CD4-positive, alpha-beta T cell treated with Interleukin-12 subunit alpha and Interleukin-12 subunit beta, for 1 hour (primary cell): ENCODE results near the gene MISFA.
"Not testable (repeated sequence)": the region's sequence is repeated elsewhere in the genome, so short reads cannot be mapped to it uniquely, and the experiment has no call there.

Source experiments
- DNase-seq: peaks from one replicate; pipeline ENCODE4 v3.0.0-alpha.2; 2020

The MISFA gene

GRCh38 chr11:18599739-18600230, at the start of gene MISFA:
Gene MISFA, plus strand, starts transcription at chr11:18599789. Its CDS starts 140 bp downstream, at chr11:18599929.
- DNase-seq: no peak

- DNase-seq: no peak
Observed at GRCh38 chr11:18563090-18563730, 36.4 kb upstream of the MISFA start.

- no peak for DNase-seq
Observed at GRCh38 chr11:18564149-18564548, 35.4 kb upstream of the MISFA start.

DNA sequence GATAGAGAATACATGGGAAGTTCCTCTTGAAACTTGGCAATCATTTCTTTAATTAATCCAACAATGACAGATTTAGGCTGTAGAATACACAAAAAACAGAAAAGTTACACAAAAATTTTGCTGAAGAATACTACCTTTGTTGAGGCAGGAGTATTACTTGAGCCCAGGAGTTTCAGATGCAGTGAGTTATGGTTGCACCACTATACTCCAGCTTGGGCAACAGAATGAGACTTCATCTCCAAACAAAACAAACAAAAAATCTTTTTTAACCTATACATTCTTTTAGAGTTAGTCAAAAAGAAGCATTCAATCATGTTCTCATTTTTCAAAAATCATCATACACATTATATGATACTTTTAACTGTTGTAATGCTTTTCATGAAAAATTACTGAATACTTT, 33.2 kb upstream of the MISFA start:
- no peak for DNase-seq

DNA sequence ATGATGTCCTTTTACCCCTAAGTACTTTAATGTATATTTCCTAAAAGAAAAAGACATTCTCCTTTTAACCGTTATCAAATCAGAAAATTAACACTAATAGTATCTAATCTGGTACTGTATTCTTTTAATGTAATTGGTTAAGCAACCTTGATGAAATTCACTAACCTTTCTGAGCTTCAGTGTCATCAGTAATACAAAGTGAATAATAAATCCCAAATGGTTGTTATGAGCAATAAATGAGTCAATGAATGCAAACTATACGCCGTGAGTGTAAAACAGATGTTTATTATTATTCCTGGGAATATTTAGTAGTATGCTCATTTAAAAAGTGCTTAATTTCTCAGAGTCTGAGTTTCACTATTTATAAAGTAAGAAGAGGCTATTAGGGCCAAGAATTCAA, 32.5 kb upstream of the MISFA start:
- DNase-seq: no peak

DNA sequence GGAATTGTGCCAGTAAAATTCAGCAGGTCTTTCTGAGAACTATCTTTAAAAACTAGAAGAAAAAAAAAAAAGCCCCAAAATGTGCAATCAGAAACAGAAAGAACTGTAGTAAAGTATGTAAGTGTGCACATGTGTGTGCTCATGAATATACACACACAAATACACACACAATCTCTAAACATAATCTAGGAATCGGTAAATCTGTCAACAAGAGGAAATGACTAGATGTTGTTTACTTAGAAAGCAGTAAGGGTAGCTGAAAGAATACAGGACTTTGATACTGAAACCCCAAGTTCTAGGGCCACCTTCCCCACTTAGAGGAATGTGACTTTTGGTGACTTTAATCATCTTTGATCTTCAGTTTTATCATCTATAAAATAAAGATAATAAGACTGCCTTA, 24.2 kb upstream of the MISFA start:
- no peak for DNase-seq

- DNase-seq: peak; percentile 30
Observed at GRCh38 chr11:18578975-18579598, 20.5 kb upstream of the MISFA start.

DNA sequence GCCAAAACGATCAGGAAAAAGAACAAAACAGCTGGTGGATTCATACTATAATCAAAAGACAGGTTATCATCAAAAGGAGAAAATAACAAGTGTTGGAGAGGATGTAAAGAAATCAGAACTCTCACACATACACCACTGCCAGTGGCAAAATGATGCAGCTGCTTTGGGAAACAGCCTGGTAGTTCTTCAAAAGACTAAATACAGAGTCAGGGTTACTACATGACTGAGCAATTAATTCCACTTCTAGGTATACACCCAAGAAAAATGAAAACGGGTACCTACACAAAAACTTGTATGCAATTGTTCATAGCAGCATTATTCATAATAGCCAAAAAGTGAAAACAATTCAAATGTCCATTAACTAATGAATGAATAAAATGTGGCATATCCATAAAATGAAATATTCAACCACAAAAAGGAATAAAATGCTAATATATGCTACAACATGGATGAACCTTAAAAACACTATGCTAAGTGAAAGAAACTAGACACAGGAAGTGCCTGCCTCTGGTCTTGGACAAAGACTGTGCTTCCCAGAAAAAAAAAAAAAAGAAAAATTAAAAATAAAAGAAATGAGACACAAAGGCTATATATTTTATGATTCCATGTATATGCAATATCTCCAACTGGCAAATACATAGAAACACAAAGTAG, 19.3 kb upstream of the MISFA start:
- no peak for DNase-seq

GRCh38 chr11:18581825-18582224, 17.8 kb upstream of the MISFA start:
- DNase-seq: no peak

GRCh38 chr11:18588297-18589252, 11.0 kb upstream of the MISFA start, which contains the start of gene UEVLD:
Gene UEVLD, minus strand, starts transcription at chr11:18588734. Its CDS starts 80 bp downstream, at chr11:18588654.
- DNase-seq: peak; percentile 76

- DNase-seq: peak; percentile 12
Observed at GRCh38 chr11:18590571-18590970, 9.0 kb upstream of the MISFA start.

GRCh38 chr11:18594088-18594487, 5.5 kb upstream of the MISFA start:
- DNase-seq: not testable (repeated sequence)

- DNase-seq: no peak
Observed at GRCh38 chr11:18594999-18595749, 4.4 kb upstream of the MISFA start.

DNA sequence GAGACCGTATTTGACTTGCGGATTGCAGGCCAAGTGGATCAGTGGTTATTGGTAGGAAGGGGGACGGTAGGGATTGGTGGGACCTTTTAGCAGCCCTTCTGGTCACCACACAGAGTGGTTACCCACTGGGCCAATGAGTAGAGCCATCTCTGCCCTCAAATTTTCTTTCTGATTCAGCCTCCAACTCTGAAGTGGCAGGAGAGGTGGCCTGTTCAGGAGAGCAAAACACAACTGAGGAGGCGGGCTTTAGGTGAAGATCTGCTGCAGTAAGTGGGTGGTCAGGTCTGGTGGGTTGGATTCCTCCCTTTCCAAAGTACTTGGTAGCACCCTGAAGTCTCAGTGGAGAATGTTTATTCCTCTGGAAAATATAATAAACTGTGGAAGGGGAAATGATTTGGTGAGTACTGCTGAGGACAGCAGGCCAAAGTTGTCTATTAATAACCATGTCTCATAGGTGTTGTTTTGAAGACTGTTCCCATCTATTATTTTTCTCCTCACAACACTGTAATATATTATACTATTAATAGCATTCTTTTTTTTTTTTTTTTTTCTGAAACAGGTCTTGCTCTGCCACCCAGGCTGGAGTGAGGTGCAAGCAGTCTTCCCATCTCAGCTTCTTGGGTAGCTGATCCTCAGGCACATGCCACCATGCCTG, 1.5 kb downstream of the MISFA start:
- DNase-seq: no peak

- DNase-seq: no peak
Observed at GRCh38 chr11:18608376-18608775, 8.8 kb downstream of the MISFA start.

- DNase-seq: no peak
Observed at GRCh38 chr11:18611196-18611595, 11.6 kb downstream of the MISFA start.

GRCh38 chr11:18612394-18612793, 12.8 kb downstream of the MISFA start:
- no peak for DNase-seq

DNA sequence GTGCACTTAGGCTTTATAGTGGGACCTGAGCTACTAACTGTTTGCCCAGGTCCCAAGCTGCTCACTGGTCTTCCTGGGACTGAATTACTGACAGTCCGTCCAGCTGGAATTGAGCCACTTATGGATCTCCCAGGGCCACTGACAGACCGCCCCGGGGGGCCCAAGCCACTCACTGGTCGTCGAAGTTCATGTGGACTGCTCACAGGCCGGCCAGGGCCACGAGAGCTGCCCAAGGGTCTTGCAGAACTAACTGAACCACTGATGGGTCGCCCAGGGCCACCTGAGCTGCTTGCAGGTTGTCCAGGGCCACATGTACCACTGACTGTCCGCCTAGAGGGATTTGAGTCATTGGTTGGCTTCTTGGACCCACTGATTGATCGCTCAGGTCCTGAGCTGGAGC, 15.1 kb downstream of the MISFA start:
- DNase-seq: no peak

DNA sequence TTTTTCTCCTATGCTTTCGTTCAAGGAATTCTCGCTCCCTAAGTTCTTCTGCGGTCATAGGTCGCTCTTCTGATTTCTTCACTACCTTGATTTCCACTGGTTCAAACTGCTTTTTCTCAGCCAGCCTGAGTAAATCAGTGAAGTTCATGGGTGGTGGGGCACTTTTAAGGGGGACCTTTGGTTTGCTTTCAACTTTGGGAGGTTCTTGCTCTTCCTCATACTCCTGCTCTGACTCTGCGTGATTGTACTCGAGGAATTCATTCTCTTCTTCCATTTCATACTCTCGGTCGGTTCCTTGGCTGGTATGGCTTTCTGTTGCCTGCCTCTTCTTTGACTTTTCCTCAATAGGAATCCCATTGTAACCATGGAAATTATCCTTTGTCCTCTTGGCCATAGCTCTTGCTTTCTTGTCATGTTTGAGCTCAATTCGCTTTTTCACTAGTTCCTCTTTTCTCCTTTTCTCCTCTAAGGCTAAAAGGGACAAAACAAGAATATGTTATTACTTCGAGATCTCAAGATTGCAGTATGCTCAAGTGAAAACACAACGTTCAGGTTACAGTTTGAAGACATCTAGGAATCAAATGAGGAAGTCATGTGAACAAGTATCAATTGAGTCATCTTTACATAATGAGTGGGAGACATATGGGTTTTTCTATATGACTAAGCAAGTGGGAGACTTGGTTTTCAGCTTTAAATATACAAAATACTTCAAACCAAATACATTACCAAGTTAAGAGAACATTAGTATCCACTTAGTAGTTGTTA, 16.2 kb downstream of the MISFA start:
- DNase-seq: no peak

DNA sequence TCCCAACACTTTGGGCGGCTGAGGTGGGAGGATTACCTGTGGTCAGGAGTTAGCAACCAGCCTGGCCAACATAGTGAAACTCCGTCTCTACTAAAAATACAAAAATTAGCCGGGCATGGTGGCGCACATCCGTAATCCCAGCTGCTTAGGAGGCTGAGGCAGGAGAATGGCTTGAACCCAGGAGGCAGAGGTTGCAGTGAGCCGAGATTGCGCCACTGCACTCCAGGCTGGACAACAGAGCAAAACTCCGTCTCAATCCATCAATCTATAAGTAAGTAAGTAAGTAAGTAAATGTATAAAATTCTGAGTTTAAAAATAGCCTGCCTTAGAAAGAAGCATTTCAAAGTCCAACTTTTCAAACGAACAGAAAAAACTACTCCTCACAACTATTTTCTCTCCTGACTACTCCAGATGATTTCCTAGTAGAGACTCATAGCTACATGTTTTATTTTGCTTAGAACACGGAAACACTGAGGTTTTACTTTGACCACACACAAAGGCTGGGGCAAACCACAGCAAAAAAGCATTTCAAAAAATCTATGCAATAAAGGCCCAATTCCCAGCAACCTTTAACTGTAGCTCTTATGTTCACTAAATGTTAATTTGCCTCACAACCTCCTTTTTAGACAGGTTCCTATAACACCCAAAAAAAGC, 18.2 kb downstream of the MISFA start:
- DNase-seq: peak; percentile 63
